Kidney capillary endothelial cell (primary cell): Measurements from ENCODE around the gene DNLZ.
"Not testable (repeated sequence)": the region's sequence is repeated elsewhere in the genome, so short reads cannot be mapped to it uniquely, and the experiment has no call there.

Experiments used
- DNase-seq: peaks from one replicate; pipeline ENCODE4 v3.0.0-alpha.2; 2018; ENCODE audit warnings: low spot score

The DNLZ gene

DNA sequence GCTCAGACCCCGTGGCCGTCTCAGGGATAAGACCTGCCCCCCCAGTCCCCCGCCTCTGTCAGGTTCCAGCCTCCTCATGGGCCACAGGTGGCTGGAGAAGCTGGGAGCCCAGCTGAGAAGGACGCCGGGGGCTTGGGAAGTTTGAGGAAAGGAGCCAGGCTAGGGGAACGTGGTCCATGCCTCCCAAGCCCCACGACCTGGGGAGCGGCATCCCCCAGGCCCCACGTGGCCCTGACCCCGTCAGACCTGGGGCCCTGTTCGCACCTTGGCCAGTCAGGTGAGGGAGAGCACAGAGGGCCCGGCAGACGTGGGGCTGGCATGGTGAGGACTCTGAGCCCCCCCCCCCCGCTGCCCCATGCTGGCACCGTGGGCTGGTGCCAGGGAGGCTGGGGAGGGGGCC lies 32.5 kb downstream of the DNLZ start:
- no peak for DNase-seq

DNA sequence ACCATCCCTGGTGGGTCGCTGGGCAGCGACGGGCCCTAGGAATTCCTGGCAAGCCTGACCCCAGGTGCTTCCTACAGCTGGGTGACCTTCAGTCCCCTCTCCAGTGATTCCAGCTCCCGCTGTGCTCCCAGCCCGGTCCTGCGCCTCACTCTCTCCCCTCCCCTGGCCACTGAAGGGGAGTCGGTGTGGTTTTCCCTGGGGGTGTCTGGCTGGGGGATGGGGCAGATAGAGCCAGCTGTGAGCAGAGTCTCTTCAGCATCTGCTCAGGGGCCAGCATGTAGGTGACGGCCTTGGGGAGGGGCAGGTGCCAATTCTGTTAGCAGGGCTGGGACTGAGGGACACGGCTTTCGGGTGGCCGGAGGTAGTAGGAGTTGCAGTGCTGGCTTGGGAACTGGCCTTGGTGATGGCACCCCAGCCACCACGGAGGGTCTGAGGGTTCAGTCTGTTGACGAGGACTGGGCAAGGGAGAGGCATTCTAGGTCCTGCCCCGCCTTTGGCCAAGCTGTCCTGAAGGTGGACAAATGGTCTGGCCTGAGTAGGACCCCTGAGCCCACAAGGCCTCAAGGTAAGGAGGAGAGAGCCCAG lies 33.0 kb downstream of the DNLZ start:
- no peak for DNase-seq

DNA sequence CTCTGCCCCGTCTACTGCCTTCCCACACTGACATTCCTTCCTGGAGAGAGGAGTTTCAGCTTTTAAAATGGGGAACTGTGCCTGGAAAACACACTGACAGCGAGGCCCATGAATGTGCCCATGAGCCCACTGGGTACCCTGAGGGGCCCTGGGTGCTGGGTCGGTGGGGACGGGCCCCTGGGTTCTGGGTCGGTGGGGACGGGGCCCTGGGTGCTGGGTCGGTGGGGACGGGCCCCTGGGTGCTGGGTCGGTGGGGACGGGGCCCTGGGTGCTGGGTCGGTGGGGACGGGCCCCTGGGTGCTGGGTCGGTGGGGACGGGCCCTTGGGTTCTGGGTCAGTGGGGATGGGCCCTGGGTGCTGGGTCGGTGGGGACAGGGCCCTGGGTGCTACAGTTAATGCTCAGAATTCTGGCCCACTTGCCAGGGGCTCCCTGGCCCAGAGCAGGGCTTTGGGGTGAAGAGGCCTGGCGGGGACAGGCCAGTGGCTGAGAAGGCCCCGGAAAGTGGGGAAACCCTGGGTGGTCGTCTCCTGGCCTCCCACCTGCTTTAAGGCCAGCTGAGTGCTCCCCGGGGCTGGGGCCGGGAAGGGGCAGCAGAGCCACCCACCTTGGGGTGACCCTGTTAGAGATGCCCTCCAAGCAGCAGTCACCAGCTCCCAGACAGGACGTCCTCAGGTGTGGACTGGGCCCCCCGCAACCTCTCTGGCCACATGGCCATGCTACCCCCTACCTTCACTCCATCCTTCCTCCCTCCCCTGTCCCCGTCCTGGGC lies 33.7 kb downstream of the DNLZ start:
- no peak for DNase-seq

DNA sequence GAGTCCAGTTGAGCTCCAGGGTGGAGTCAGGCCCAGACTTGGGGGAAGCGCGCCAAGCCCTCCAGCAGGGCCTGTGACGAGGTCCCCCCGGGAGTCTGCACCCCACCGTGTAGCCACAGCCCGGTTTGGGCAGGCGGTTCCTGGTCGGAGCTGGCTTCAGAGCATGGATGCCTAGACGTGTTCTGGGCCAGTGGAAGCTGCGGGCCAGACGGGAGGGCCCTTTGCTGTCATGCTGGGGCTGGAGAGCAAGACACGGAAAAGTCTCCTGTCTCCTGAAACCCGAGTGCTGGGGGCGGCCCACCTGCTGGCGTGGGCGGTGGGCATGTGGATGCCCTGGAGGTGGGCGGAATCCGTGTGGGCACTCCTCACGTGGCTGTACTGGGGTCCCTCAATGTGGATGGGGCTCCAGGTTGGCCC lies 34.3 kb downstream of the DNLZ start:
- no peak for DNase-seq

DNA sequence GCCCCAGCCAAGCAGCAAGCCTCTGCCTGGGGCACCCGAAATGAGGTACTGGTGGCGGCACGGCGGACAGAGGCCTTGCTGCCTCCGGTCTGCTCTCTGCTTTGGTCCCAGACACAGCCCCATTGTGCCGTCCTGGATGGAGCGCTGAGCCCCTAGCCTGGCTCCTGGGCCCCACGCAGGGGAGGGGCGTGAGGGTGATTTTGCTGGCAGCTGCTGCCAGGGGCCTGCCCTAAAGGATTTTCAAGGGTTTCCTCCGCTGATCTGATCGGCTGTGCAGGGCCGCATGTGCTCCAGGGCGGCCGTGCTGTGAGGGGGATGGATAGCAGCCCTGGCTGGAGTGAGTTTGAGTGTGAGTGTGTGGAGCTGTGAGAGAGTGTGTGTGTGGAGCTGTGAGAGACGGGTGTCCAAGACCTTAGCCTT lies 34.9 kb downstream of the DNLZ start:
- DNase-seq, result no peak

DNA sequence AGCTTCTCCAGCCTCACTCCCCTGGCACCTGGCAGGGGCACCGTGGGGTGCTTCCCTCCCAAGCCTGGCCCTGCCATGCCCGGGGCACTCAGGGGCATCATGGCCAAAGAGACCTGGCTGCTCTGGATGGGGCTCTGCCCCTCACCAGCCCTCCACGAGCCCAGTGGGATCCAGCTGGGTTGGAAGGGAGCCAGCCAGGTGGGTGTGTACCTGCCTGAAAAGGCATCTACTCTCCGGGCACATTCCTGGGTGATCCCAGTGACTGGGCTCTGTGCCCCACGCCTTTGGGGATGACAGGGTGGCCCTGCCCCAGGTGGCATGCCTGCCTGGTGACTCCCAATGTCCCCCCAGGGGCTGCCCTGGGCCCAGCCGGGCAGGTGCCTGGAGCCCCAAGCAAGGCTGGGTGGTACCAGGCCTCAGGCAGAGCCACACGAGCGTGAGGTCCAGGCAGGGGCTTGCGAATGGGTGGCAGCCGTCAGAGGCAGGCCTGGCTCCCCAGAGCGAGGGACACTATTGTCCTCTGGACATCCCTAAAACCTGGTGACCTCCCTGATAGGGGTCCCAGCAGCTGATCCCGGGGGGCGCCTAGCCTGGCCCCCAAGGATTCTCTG lies 35.4 kb downstream of the DNLZ start:
- DNase-seq, result no peak

DNA sequence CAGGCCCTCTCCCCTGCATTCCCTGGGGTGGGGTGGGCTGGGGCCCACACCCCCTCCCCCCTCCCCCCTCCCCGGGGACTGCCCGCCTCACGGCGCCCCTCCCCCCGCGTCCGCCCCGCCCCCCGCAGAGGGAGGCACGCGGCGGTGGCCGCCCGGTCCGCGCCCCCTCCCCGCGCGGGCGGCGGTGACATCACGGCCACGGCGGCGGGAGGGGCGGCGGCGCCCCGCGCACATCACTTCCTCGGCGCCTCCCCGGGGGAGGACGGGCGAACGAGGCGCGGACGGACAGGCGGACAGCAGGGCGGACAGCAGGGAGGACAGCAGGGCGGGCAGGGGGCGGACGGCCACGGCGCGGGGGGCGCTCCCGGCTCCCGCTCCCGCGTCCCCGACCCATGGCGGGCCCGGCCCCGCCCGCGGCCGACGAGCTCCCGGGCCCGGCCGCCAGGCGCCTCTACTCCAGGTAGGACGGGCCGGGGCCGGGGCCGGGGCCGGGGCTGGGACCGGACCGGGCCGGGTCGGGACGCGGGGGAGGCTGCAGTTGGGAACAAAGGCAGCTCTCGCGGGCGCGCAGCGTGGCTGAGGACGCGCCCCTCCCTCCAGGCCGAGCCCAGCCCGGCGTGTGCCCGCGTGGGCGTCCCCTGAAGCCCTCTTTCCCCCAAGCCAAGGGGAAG lies 36.1 kb downstream of the DNLZ start, which contains the start of gene GPSM1:
TSS of gene GPSM1 (plus strand) at position 236 of the 671 bp plus-strand sequence. CDS start at position 393, 157 bp downstream.
- DNase-seq, result no peak

DNA sequence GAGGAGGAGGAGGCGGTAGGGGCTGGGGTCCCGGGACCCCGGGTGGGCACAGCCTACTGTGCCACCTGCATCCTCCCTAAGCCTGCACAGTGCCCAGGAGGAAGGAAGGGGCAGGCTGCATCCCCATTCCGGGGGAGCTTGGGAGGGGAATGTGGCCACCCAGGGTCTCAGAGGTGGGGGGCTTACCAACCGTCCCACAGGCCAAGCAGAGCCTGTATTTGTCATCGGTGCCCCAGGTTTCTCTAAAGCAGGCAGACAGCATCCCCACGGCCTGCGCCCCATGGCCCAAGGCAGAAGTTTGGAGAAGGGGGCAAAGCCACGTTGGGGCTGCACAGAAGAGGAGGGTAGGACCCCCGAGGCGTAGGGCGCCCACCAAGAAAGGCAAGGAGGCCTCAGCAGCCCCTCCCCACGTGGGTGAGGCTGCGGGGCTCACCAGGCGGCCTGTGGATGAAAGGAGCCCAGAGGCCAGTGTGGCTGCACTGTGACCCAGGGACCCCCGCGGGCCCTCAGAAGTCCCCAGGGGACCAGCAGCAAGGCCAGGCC lies 36.7 kb downstream of the DNLZ start:
- no peak for DNase-seq

DNA sequence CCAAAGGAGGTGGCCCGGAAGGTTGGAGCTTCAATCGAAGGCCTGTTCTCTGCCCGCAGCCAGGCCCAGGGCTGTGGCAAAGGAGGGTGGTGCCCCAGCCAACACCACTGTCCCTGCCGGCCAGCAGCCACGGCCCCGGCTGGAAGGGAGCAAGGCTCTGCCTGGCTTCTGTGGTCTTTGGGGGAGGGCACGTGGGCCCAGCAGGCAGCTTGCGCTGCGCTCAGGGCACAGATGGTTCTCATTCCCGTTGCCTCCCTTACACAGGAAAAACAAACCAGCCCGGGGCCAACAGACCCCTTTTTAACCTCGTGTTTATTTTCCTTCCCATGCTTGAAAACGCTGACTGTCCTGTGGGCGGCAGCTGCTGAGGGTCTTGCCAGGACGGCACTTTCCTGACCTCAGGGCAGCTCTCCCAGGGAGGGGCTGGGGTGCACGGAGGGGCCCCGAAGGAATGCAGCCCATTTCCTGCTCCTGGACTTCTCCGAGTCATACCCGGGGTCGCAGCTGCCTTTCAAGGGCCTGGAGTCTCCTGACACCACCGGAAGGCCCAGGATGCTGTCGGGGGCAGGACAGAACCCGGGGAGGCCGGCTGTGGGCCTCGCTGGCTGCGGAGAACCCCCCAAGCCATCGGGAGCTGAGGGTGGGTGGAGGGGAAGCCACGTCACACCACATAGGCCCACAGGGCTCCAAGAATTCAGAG lies 37.3 kb downstream of the DNLZ start:
- DNase-seq, result no peak

DNA sequence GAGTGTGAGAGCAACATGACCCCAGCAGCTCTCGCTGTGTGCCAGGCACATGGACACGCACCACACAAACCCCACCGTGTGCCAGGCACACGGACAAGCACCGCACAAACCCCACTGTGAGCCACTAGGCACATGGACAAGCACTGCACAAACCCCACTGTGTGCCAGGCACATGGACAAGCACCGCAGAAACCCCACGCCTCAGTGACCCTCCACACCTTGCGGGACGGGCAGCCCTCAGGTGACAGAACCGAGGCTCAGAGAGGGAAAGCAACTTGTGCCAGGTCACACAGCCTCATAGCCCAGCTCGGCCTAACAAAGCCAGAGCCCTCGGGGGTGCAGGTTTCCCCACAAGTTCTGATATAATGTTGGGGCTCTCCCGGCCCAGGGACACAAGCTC lies 38.2 kb downstream of the DNLZ start:
- DNase-seq, result no peak

DNA sequence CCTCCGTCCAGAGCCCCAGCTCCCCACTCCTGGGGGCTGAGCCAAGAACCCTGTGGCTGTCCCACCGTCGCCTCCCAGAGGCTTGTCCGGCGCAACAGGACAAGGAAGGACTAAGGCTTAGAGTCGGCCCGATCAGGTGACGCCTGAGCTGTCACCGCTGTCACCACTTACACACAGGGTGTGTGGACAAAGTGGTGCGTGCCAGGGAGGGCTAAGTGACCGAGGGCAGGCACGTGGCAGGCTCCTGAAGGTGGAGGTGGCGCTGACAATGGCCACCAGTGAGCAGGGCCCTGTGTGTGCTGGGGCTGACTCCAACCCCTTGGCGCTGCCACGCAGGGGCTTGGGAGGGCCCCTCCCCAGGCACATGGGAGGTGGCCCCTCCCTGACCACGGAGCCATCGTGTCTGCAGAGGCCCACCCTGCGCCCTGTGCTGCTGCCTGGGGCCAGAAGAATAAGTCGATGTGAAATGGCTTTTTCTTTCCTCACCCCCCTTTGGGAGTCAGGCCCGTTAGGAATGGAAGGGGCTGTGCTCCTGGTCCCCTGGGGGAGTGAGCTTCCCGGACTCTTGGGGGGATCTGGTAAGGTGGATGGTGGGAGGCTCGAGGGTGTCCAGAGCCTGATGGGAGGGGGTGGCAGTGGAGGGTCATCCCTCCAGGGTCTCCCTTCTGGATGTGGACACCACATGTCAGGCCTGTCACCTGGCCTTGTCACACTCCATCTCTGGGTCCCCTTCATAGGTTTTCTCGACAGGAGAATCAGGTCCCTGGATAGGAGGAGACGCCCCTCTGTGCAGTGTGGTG lies 38.8 kb downstream of the DNLZ start:
- no peak for DNase-seq

DNA sequence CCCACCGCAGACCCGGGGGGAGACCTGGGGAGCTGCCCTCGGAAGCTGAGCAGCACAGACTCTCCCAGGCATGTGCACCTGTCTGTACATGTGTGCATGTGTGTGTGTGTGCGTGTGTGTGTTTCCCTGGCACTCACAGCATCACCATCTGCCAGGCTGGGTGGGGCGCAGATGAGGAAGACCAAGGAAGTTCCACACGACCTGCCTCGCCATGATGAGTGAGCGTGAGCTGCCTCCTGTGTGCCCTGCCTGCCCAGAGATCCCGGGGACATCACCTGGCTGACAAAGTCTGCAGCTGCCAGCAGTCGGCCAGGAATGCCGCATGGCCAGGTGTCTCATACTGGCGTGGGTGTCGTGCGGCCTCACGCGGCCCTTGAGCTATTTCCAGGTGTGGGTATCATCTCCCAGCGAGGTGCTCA lies 40.2 kb downstream of the DNLZ start:
- no peak for DNase-seq

DNA sequence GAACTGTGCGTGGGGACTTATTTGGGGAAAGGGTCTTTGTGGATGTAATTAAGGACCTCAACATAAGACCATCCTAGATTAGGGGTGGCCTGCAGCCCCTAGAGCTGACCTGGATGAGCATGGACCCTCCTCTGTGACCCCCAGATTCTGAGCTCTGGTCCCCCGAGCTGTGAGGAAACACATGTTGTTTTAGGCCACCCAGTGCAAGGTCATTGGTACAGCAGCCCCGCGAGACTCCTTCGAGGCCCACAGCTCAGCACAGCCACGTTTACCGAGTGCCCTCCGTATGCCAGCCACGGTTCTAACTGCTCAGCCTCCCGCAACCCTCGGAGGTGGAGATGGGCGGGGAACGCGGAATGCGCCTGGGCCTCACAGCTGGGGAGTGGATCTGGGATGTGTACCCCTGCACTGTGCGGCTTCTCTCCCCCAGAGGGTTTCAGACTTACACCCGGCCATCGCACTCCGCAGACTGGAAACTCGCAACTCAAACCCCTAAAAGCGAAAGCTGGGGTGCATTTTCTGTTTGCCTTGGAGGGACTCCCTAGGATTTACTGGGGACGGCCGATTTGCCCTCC lies 40.7 kb downstream of the DNLZ start:
- no peak for DNase-seq

DNA sequence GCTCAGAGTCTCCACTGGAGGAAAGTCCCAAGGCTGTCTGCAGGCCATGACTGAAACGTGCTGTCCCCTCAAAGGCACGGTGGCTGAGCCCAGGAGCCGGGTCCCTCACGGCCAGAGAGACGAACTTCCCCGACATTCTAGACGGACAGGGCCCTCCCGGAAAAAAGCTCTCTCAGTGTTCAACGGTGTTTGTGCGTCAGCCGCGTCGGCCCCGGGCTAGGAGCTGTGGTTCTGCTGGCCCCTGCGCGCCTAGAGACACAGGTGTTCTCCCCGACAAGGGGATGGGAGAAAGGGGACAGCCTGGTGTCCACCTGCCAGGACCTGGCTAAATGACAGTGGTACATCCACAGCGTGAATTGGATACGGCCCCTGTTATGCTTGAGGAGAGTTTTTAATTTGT lies 42.0 kb downstream of the DNLZ start:
- DNase-seq, result no peak

DNA sequence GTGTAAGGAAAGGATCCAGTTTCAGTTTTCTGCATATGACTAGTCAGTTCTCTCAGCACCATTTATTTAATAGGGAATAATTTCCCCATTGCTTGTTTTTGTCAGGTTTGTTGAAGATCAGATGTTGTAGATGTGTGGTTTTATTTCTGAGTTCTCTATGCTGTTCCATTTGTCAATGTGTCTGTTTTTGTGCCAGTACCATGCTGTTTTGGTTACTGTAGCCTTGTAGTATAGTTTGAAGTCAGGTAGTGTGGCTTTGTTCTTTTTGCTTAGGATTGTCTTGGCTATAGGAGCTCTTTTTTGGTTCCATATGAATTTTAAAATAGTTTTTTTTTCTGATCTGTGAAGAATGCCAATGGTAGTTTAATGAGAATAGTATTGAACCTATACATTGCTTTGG lies 42.6 kb downstream of the DNLZ start:
- not testable (repeated sequence) for DNase-seq

DNA sequence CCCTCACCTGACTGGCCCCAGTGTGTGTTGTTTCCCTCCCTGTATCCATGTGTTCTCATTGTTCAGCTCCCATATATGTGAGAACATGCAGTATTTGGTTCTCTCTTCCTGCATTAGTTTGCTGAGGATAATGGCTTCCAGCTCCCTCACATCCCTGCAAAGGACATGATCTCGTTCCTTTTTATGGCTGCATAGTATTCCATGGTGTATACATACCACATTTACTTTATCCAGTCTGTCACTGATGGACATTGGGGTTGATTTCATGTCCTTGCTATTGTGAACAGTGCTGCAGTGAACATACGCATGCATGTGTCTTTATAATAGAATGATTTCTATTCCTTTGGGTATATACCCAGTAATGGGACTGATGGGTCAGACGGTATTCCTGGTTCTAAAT lies 43.6 kb downstream of the DNLZ start:
- DNase-seq, result not testable (repeated sequence)

DNA sequence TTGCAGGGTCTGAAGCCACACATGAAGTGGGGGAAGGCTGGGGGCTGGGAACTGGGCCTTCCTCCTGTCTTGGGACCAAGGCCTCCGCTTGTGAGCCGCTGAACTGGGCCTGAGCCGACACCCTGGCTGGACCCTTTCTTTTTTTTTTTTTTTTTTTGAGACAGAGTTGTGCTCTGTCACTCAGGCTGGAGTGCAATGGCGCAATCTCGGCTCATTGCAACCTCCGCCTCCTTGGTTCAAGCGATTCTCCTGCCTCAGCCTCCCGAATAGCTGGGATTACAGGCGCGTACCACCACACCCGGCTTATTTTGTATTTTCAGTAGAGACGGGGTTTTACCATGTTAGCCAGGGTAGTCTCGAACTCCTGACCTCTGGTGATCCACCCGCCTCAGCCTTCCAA lies 44.3 kb downstream of the DNLZ start:
- not testable (repeated sequence) for DNase-seq

DNA sequence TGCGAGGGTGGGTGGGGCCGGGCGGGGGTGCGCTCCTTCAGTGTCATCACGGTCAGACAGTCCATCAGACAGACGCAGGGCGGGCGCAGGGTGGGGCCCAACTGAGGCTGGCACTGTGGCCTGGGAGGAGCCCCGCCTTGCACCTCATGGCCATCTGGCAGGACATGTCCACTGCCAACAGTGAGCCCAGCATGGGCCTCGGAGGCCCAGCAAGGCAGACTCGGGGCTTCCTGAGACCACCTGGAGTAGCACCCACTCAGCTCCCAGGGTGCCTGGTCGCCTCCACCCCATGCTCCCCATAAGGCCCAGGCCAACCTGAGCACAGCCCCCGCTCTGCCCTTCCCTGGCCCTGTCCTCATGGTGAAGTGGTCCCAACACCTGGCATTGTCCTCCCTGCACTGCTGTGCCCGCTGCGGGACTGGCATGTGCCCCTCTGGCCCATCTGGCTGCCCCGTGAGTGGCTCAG lies 44.7 kb downstream of the DNLZ start:
- no peak for DNase-seq

DNA sequence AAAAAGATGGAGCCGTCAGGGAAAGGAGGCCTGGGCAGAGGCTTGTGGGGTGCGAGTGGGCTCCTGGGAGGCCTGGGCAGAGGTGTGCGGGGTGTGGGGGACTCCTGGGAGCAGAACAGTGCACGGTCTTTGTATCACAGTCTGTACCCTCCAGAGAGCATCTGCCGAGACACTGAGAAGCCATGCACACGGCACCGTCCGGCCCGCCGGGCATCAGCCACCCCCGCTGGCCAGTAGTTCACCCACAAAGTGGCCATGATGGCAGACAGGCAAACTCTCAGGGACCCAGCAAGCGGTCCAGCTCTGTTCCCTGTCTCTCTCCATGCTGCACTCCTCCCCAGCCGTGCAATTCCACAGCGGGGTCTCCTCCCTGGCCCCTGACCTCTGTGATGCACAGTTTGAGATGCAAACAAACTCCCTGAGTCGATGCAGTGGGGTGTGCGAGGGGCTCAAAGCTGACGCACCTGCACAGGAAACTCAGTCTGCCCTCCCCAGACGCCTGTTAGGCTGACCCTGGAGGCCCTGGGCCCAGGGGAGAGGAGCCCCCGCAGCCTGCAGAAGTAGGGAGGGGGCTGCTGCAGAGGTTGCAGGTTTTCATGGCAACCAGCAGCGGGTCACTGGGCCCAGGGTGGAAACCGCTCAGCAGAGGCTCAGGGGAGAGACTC lies 45.3 kb downstream of the DNLZ start:
- no peak for DNase-seq

DNA sequence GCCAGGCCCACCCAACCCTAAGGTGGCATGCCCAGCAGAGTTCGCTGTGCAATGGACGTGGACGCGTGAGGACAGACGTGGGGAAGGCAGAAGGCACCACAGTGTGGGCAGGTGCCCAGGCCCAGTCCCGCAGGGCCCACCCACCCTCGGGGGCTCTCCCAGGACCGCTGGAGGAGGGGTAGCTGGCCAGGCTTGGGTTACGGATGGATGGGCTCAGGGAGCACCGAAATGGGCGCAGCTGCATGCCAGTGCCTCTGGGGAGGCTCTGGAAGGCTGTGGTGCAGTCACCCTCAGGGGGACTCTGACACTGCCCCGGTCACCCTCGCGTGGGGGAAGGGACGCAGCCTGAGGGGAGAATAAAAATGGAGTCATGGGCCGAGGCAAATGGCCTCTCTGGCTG lies 45.8 kb downstream of the DNLZ start:
- DNase-seq, result no peak
